ENCODE measurements around the gene INPP4A. TPM values are rescaled to one million over a fixed set of nuclear protein-coding genes. Genes with fewer than 3 reads are reported as not detected.

The INPP4A gene
- total RNA-seq, 2 donors from 2014 or later, result 12.9 to 49.8 TPM

DNA sequence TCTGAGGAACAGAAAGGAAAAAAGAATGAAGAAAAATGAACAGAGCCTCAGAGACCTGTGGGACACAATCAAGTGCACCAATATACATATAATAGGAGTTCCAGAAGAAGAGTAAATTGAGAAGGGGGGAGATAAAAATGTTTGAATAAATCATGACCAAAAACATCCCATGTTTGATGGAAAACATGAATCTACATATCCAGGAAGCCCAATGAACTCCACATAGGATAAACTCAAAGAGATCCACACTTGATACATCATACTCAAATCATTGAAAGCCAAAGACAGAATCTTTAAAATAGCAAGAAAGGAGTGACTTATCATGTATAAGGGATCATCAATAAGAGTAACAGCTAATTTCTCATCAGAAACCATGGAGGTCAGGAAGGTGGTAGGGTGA, 83.7 kb downstream of the INPP4A start:
- Histone ChIP-seq H3K4me3 (no peak overlapping the region), H3K4me1 (replicated peaks) (no peaks in the 10 kb centered on the region), H3K36me3 (no peaks in the 10 kb centered on the region), H3K27ac (no peak overlapping the region), H3K27me3 (replicated peaks; ENCODE audit: insufficient read depth) (no peaks in the 10 kb centered on the region), H3K9me3 (no peaks in the 10 kb centered on the region)
- TF ChIP-seq, protein P1, sequence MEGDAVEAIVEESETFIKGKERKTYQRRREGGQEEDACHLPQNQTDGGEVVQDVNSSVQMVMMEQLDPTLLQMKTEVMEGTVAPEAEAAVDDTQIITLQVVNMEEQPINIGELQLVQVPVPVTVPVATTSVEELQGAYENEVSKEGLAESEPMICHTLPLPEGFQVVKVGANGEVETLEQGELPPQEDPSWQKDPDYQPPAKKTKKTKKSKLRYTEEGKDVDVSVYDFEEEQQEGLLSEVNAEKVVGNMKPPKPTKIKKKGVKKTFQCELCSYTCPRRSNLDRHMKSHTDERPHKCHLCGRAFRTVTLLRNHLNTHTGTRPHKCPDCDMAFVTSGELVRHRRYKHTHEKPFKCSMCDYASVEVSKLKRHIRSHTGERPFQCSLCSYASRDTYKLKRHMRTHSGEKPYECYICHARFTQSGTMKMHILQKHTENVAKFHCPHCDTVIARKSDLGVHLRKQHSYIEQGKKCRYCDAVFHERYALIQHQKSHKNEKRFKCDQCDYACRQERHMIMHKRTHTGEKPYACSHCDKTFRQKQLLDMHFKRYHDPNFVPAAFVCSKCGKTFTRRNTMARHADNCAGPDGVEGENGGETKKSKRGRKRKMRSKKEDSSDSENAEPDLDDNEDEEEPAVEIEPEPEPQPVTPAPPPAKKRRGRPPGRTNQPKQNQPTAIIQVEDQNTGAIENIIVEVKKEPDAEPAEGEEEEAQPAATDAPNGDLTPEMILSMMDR (IDR thresholded peaks at IDR 0.05), result no peak
- TF ChIP-seq POLR2AphosphoS5 (IDR thresholded peaks at IDR 0.05) (no peak), POLR2A (IDR thresholded peaks at IDR 0.05) (no peak)
- no peak for DNase-seq (ENCODE audit: low spot score)
- intact Hi-C loops (cut with DNase I), result no loop called here

GRCh38 chr2:98530114-98530513, 85.5 kb downstream of the INPP4A start:
- no peaks in the 10 kb centered on the region for H3K4me1 ChIP-seq (replicated peaks)
- no peaks in the 10 kb centered on the region for H3K36me3 ChIP-seq
- no peak overlapping the region for H3K4me3 ChIP-seq
- TF ChIP-seq POLR2A (IDR thresholded peaks at IDR 0.05), result no peak
- TF ChIP-seq POLR2AphosphoS5 (IDR thresholded peaks at IDR 0.05), result no peak
- TF ChIP-seq, protein P1 (IDR thresholded peaks at IDR 0.05), result no peak
- intact Hi-C loops (cut with DNase I), result no loop called here
- 74% methylated on average over 1 of the region's 1 CpG for WGBS
- H3K27me3 ChIP-seq (replicated peaks; ENCODE audit: insufficient read depth), result no peaks in the 10 kb centered on the region
- H3K9me3 ChIP-seq, result no peaks in the 10 kb centered on the region
- no peak for DNase-seq (ENCODE audit: low spot score)
- H3K27ac ChIP-seq, result no peak overlapping the region

DNA sequence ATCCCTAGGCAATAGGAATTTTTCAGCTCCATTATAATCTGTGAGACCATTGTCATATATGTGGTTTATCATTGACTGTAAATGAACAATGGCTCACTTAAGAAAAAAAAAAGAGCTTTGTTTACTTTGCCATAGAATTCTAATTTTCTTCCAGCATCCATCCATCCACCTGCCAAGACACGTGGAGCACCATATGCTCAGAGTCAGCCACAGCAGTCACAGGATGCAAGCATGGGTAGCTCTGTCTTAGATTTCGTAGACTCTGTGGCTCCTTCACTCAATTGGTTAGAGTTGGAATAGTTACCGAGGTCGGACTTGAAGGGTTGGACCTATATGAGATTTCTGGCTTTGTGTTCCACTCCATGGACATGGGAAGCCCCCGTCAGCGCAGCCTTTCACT, 88.1 kb downstream of the INPP4A start:
- Histone ChIP-seq H3K36me3 (no peaks in the 10 kb centered on the region), H3K4me1 (replicated peaks) (no peaks in the 10 kb centered on the region), H3K27ac (no peak overlapping the region), H3K9me3 (no peaks in the 10 kb centered on the region), H3K4me3 (no peak overlapping the region), H3K27me3 (replicated peaks; ENCODE audit: insufficient read depth) (no peaks in the 10 kb centered on the region)
- TF ChIP-seq POLR2AphosphoS5 (IDR thresholded peaks at IDR 0.05), result no peak
- TF ChIP-seq, protein P1 (IDR thresholded peaks at IDR 0.05), result no peak
- TF ChIP-seq POLR2A (IDR thresholded peaks at IDR 0.05), result no peak
- DNase-seq (ENCODE audit: low spot score), result no peak
- 77% methylated on average over 6 of the region's 6 CpGs for WGBS
- intact Hi-C loops (cut with DNase I), result no loop called here

DNA sequence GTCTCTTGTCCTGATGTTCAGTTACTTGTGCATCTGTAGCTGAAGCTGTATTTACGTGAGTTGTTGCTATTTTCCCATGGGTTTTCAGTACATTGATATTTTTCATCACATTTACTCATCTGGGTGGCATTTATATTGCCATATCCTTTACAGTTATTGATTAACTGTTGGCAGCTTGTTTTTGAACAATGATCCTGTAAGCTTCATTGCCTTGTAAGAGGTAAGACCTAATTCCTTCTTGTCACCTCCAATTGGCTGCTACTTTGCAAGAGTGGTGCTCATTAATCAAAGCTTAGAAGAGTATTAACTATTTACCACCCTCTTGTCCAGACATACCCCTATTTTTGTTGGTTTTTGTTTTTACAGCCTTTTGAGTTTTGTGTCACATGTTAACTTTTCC, 88.9 kb downstream of the INPP4A start:
- Histone ChIP-seq H3K27ac (no peak overlapping the region), H3K27me3 (replicated peaks; ENCODE audit: insufficient read depth) (no peaks in the 10 kb centered on the region), H3K4me1 (replicated peaks) (no peaks in the 10 kb centered on the region), H3K9me3 (no peaks in the 10 kb centered on the region), H3K4me3 (no peak overlapping the region), H3K36me3 (no peaks in the 10 kb centered on the region)
- no peak for TF ChIP-seq POLR2A (IDR thresholded peaks at IDR 0.05)
- no peak for TF ChIP-seq POLR2AphosphoS5 (IDR thresholded peaks at IDR 0.05)
- TF ChIP-seq, protein P1 (IDR thresholded peaks at IDR 0.05), result no peak
- DNase-seq (ENCODE audit: low spot score), result no peak
- intact Hi-C loops (cut with DNase I), result no loop called here
- WGBS, result 95% methylated on average over 1 of the region's 1 CpG

GRCh38 chr2:98534761-98535160, 90.1 kb downstream of the INPP4A start:
- no peaks in the 10 kb centered on the region for H3K27me3 ChIP-seq (replicated peaks; ENCODE audit: insufficient read depth)
- peaks cover 0 to 7% of the 10 kb centered on the region in 2 donors for H3K36me3 ChIP-seq
- TF ChIP-seq POLR2AphosphoS5 (IDR thresholded peaks at IDR 0.05) (no peak), POLR2A (IDR thresholded peaks at IDR 0.05) (no peak)
- TF ChIP-seq, protein P1 (IDR thresholded peaks at IDR 0.05), result no peak
- no peak overlapping the region for H3K27ac ChIP-seq
- intact Hi-C loops (cut with DNase I), result no loop called here
- no peaks in the 10 kb centered on the region for H3K9me3 ChIP-seq
- no peak overlapping the region for H3K4me3 ChIP-seq
- no peak for DNase-seq (ENCODE audit: low spot score)
- no peaks in the 10 kb centered on the region for H3K4me1 ChIP-seq (replicated peaks)
- 95% methylated on average over 3 of the region's 3 CpGs for WGBS
